GM12878 (cell line): ENCODE measurements around the gene TARBP1. TPM values are rescaled to one million over a fixed set of nuclear protein-coding genes. Genes with fewer than 3 reads are reported as not detected.

Experiments used
- ATAC-seq: fragments of 200-7000 bp; cut with Tn5 transposase; 3 replicates; pipeline ENCODE4 v1.9.1; 2020; ENCODE audit warnings: mild to moderate bottlenecking, moderate library complexity
- BruUV-seq: library from RNA; stranded (reverse); fragments of 400-500 nt; replicated peaks from 2 replicates; lab custom pipeline; 2021; lab: Mats Ljungman, UMichigan
- CTCF ChIA-PET: fragments of 300-600 bp; sonication (Branson Sonifier 250); formaldehyde crosslinking; extraction: SDS; loops from one replicate; lab custom pipeline; 2021; ENCODE audit warnings: inconsistent platforms; lab: Yijun Ruan, JAX
- POLR2A ChIA-PET: fragments of 350-600 bp; formaldehyde crosslinking; extraction: SDS; loops from one replicate; lab custom pipeline; 2021; ENCODE audit warnings: inconsistent platforms; lab: Charles Lee
- RAD21 ChIA-PET: fragments of 300-600 bp; sonication (Branson Sonifier 250); formaldehyde crosslinking; loops from one replicate; lab custom pipeline; 2023; ENCODE audit warnings: antibody characterized with exemption; ENCODE audit not compliant: unreplicated experiment; lab: Charles Lee
- SMC1A ChIA-PET: fragments of 300-600 bp; sonication (Branson Sonifier 250); formaldehyde crosslinking; loops from one replicate; lab custom pipeline; 2023; ENCODE audit not compliant: unreplicated experiment, uncharacterized antibody; lab: Charles Lee
- DNase-seq: peaks from one replicate; pipeline ENCODE4 v3.0.0-alpha.2; 2011; ENCODE audit warnings: low read depth, low spot score
- FAIRE-seq: peaks from 3 replicates; lab custom pipeline; 2011; peaks lifted over from hg19 to GRCh38; lab: Jason Lieb, UNC
- H2AFZ ChIP-seq: 2 replicates; pipeline ENCODE4 v1.6.0; 2011; ENCODE audit warnings: low read depth, low read length, control low read depth; ENCODE audit not compliant: control insufficient read depth
- H3K27ac ChIP-seq: 2 replicates; pipeline ENCODE4 v1.5.1; 2011; ENCODE audit warnings: control low read depth; ENCODE audit not compliant: control insufficient read depth, insufficient read depth
- H3K27me3 ChIP-seq, 2 experiments: replicated peaks in 1 of 2; 2 replicates each; pipeline versions ENCODE4 v1.6.0 to v1.6.1; 2011; ENCODE audit warnings: low read length in 1 of 2; ENCODE audit not compliant: control insufficient read depth in 2 of 2, insufficient read depth in 2 of 2
- H3K36me3 ChIP-seq, 2 experiments: 2 replicates each; pipeline ENCODE4 v1.5.1; 2011; ENCODE audit warnings: low read length in 1 of 2; ENCODE audit not compliant: control insufficient read depth in 2 of 2, insufficient read depth in 2 of 2
- H3K4me1 ChIP-seq: 2 replicates; pipeline ENCODE4 v1.6.1; 2011; ENCODE audit warnings: mild to moderate bottlenecking, low read length, moderate library complexity, mixed read lengths; ENCODE audit not compliant: control insufficient read depth, insufficient read depth
- H3K4me2 ChIP-seq: 2 replicates; pipeline ENCODE4 v1.6.0; 2011; ENCODE audit warnings: control low read depth; ENCODE audit not compliant: control insufficient read depth, insufficient read depth
- H3K4me3 ChIP-seq: fragments of 200-600 bp; sonication (generic); 2 replicates; pipeline ENCODE4 v1.5.1; 2016
- H3K79me2 ChIP-seq: 2 replicates; pipeline ENCODE4 v1.6.0; 2011; ENCODE audit warnings: low read length; ENCODE audit not compliant: control insufficient read depth, insufficient read depth
- H3K9ac ChIP-seq: 2 replicates; pipeline ENCODE4 v1.8.0; 2011; ENCODE audit warnings: low read length, control low read depth, mixed read lengths; ENCODE audit not compliant: control insufficient read depth, insufficient read depth
- H3K9me3 ChIP-seq: replicated peaks from 3 replicates; pipeline ENCODE4 v1.5.1; 2011; ENCODE audit warnings: mild to moderate bottlenecking, low read length; ENCODE audit not compliant: control insufficient read depth, insufficient read depth
- H4K20me1 ChIP-seq: 2 replicates; pipeline ENCODE4 v1.6.0; 2011; ENCODE audit not compliant: control insufficient read depth, insufficient read depth
- CEBPZ ChIP-seq: fragments of 150-350 bp; IDR thresholded peaks from 2 replicates; pipeline ENCODE4 v1.6.1; 2016; ENCODE audit warnings: low read depth, low read length
- CHD2 ChIP-seq: IDR thresholded peaks from 2 replicates; pipeline ENCODE4 v1.6.1; 2011; ENCODE audit warnings: low read depth, low read length, improper control_type of control experiment, borderline replicate concordance
- IRF5 ChIP-seq: fragments of 450-650 bp; IDR thresholded peaks from 2 replicates; pipeline ENCODE4 v1.6.1; 2017; ENCODE audit warnings: borderline replicate concordance
- KDM1A ChIP-seq: fragments of 200-600 bp; sonication (generic); IDR thresholded peaks from 2 replicates; pipeline ENCODE4 v1.6.1; 2016; ENCODE audit warnings: borderline replicate concordance
- LARP7 ChIP-seq: fragments of 450-650 bp; IDR thresholded peaks from 2 replicates; pipeline ENCODE4 v1.6.1; 2017; ENCODE audit warnings: mild to moderate bottlenecking
- MEF2B ChIP-seq: fragments of 450-650 bp; IDR thresholded peaks from 2 replicates; pipeline ENCODE4 v1.6.1; 2018; ENCODE audit warnings: mild to moderate bottlenecking, moderate library complexity; ENCODE audit not compliant: partially characterized antibody, poor library complexity, severe bottlenecking
- MTA2 ChIP-seq: fragments of 450-650 bp; IDR thresholded peaks from 2 replicates; pipeline ENCODE4 v1.6.1; 2016; ENCODE audit warnings: low read depth, mild to moderate bottlenecking, moderate library complexity
- MYB ChIP-seq: fragments of 150-350 bp; IDR thresholded peaks from 2 replicates; pipeline ENCODE4 v1.6.1; 2014; ENCODE audit warnings: mild to moderate bottlenecking, low read depth, low read length, borderline replicate concordance
- RAD21 ChIP-seq: IDR thresholded peaks from 2 replicates; pipeline ENCODE4 v1.6.1; 2011; ENCODE audit warnings: mild to moderate bottlenecking, low read depth, low read length, moderate library complexity; ENCODE audit not compliant: insufficient read depth
- RB1 ChIP-seq: fragments of 450-650 bp; formaldehyde crosslinking; IDR thresholded peaks from 2 replicates; pipeline ENCODE4 v1.6.1; 2017; ENCODE audit warnings: mild to moderate bottlenecking, borderline replicate concordance
- SREBF1 ChIP-seq: IDR thresholded peaks from 2 replicates; pipeline ENCODE4 v1.6.1; 2012; ENCODE audit warnings: mild to moderate bottlenecking, low read length
- TCF3 ChIP-seq: IDR thresholded peaks from 2 replicates; pipeline ENCODE4 v1.6.1; 2012; ENCODE audit warnings: low read depth, mild to moderate bottlenecking, low read length, borderline replicate concordance; ENCODE audit not compliant: insufficient read depth
- TCF7 ChIP-seq: IDR thresholded peaks from 2 replicates; pipeline ENCODE4 v1.6.1; 2014; ENCODE audit warnings: antibody characterized with exemption, borderline replicate concordance
- ZNF622 ChIP-seq: fragments of 450-650 bp; IDR thresholded peaks from 2 replicates; pipeline ENCODE4 v1.6.1; 2017; ENCODE audit warnings: mild to moderate bottlenecking, inconsistent platforms
- ZZZ3 ChIP-seq: IDR thresholded peaks from 2 replicates; pipeline ENCODE4 v1.6.1; 2011; ENCODE audit warnings: low read depth; ENCODE audit not compliant: control insufficient read depth, insufficient read length
- WGBS: methylation state at CpG from one replicate; pipeline ENCODE4 v1.1.6; 2016; ENCODE audit warnings: low lambda C conversion rate; ENCODE audit not compliant: insufficient replicate concordance, insufficient coverage; ENCODE audit errors: missing lambda C conversion rate; 5-methylcytosine and 5-hydroxymethylcytosine counted together
- in situ Hi-C: fragments of 300-500 bp; cut with MboI; formaldehyde crosslinking; loops from 9 replicates; pipeline ENCODE4 v1.14.3; 2018; ENCODE audit warnings: mixed read lengths
- intact Hi-C: fragments of 100-400 bp; cut with micrococcal nuclease; formaldehyde crosslinking; loops from one replicate; pipeline ENCODE4 v1.14.2; 2022; ENCODE audit not compliant: unreplicated experiment
- polyA plus RNA-seq, 11 experiments: library from polyadenylated mRNA; depleted of rRNA in 4 of 11; unstranded in 6 of 11; stranded (reverse) in 5 of 11; fragments of >200 nt; fragmentation: Nextera tagmentation in 4 of 11; fragmentation: Illumina TruSeq in 1 of 11; extraction: Ambion mirVana in 4 of 11; extraction: Trizol in 1 of 11; gene quantifications; 1 replicate in 1 of 11; 2 replicates in 10 of 11; pipeline versions ENCODE4 v1.2.1 to v1.2.3, GENCODE V29; 2011 to 2016; ENCODE audit warnings: inconsistent platforms in 2 of 11, missing spikeins in 2 of 11, low read depth in 1 of 11
- total RNA-seq, 4 experiments: library from RNA; depleted of rRNA in 3 of 4; stranded (reverse); fragments of >200 nt in 3 of 4; fragmentation: Illumina TruSeq in 1 of 4; extraction: Trizol in 1 of 4; gene quantifications; 2 replicates each; pipeline versions ENCODE4 v1.2.1 to v1.2.3, GENCODE V29; 2013 to 2021

TARBP1 gene
- total and polyA plus RNA-seq, 10 of the 15 experiments (the other 5 are each of a cell fraction or from before 2014, with no cell fraction given): 10.8 to 94.4 (median 35.3) TPM

GRCh38 chr1:234490793-234491479 is 12.0 kb upstream of the TARBP1 start:
- no peak overlapping the region for H3K4me3 ChIP-seq
- RAD21 ChIA-PET: interaction anchor here (0.8 to 6.3 kb wide), 2 partner anchors 120 to 593 kb away, joined by 3 to 41 read pairs; no protein-coding TSS in a partner anchor
- DNase-seq: no peak
- no peak overlapping the region for H2AFZ ChIP-seq
- no peak for TF ChIP-seq MEF2B
- TF ChIP-seq LARP7: no peak
- TF ChIP-seq MYB: no peak
- no peak for TF ChIP-seq ZNF622
- no peak for TF ChIP-seq IRF5
- TF ChIP-seq ZZZ3: no peak
- no peak for TF ChIP-seq CEBPZ
- TF ChIP-seq SREBF1: no peak
- TF ChIP-seq CHD2: no peak
- TF ChIP-seq TCF3: no peak
- TF ChIP-seq RB1: no peak
- no peak for TF ChIP-seq RAD21
- no peak for TF ChIP-seq MTA2
- TF ChIP-seq KDM1A: no peak
- TF ChIP-seq TCF7: no peak
- POLR2A ChIA-PET: interaction anchor here (0.7 to 2.8 kb wide), 2 partner anchors 13 to 633 kb away, joined by 3 to 15 read pairs; partner anchors contain the start of gene TARBP1
- H3K27me3 ChIP-seq: no peaks in the 10 kb centered on the region
- ATAC-seq: no peak
- 100% methylated on average over 4 of the region's 4 CpGs for WGBS
- CTCF ChIA-PET: no interaction called here
- SMC1A ChIA-PET: interaction anchor here (1.0 to 4.8 kb wide), 5 partner anchors 9 to 594 kb away, joined by 3 to 34 read pairs (median 4); no protein-coding TSS in a partner anchor
- H3K4me2 ChIP-seq: no peak overlapping the region
- no peaks in the 10 kb centered on the region for H3K9me3 ChIP-seq
- H4K20me1 ChIP-seq: no peaks in the 10 kb centered on the region
- BruUV-seq: no TSS peak
- no peaks in the 10 kb centered on the region for H3K79me2 ChIP-seq
- in situ Hi-C loops: no loop called here
- H3K9ac ChIP-seq: no peak overlapping the region
- H3K27ac ChIP-seq: no peak overlapping the region
- no peaks in the 10 kb centered on the region for H3K36me3 ChIP-seq
- intact Hi-C loops: no loop called here
- H3K4me1 ChIP-seq: peaks cover 51% of the 10 kb centered on the region
- no peak for FAIRE-seq
